IMR-90 (cell line): ENCODE data around the gene CSTB. TPM values are rescaled to one million over a fixed set of nuclear protein-coding genes. Genes with fewer than 3 reads are reported as not detected.

ENCODE experiments used
- ATAC-seq: fragments of 200-7000 bp; cut with Tn5 transposase; 2 replicates; pipeline ENCODE4 v1.9.1; 2020; ENCODE audit warnings: low read depth, mild to moderate bottlenecking, moderate library complexity
- BruUV-seq: library from RNA; stranded (reverse); fragments of 400-500 nt; replicated peaks from 2 replicates; lab custom pipeline; 2021; lab: Mats Ljungman, UMichigan
- CTCF ChIA-PET: fragments of 300-600 bp; formaldehyde crosslinking; extraction: SDS; loops from one replicate; lab custom pipeline; 2021; ENCODE audit warnings: antibody characterized with exemption; lab: Yijun Ruan, JAX
- POLR2A ChIA-PET: fragments of 300-600 bp; sonication (Branson Sonifier 250); formaldehyde crosslinking; loops from one replicate; lab custom pipeline; 2022; ENCODE audit warnings: antibody characterized with exemption; ENCODE audit not compliant: unreplicated experiment; lab: Charles Lee
- DNase-seq: peaks from one replicate; pipeline ENCODE4 v3.0.0; 2013
- H2AFZ ChIP-seq: replicated peaks from 2 replicates; pipeline ENCODE3; 2013; ENCODE audit warnings: low read length, mild to moderate bottlenecking; ENCODE audit not compliant: poor library complexity
- H2AK5ac ChIP-seq: 2 replicates; pipeline ENCODE4 v1.6.1; 2013; ENCODE audit warnings: low read depth, low read length, inconsistent platforms
- H2AK9ac ChIP-seq: replicated peaks from 2 replicates; pipeline ENCODE3; 2013; ENCODE audit warnings: mild to moderate bottlenecking, low read depth, low read length, moderate library complexity; ENCODE audit not compliant: poor library complexity
- H2BK120ac ChIP-seq: 2 replicates; pipeline ENCODE4 v1.6.1; 2013; ENCODE audit warnings: low read depth, low read length, inconsistent platforms
- H2BK15ac ChIP-seq: 3 replicates; pipeline ENCODE4 v1.6.1; 2013; ENCODE audit warnings: low read depth, low read length, inconsistent platforms
- H2BK20ac ChIP-seq: 2 replicates; pipeline ENCODE4 v1.6.1; 2013; ENCODE audit warnings: low read depth, mild to moderate bottlenecking, inconsistent platforms, low read length, moderate library complexity
- H2BK5ac ChIP-seq: 2 replicates; pipeline ENCODE4 v1.6.1; 2013; ENCODE audit warnings: mild to moderate bottlenecking, low read depth, low read length, inconsistent platforms; ENCODE audit not compliant: poor library complexity, severe bottlenecking
- H3K14ac ChIP-seq: replicated peaks from 2 replicates; pipeline ENCODE4 v1.6.1; 2013; ENCODE audit warnings: low read depth, low read length, inconsistent platforms
- H3K18ac ChIP-seq: 2 replicates; pipeline ENCODE4 v1.6.1; 2013; ENCODE audit warnings: low read depth, low read length, control low read depth
- H3K23ac ChIP-seq: 2 replicates; pipeline ENCODE4 v1.6.1; 2013; ENCODE audit warnings: low read depth, low read length, inconsistent platforms
- H3K27ac ChIP-seq: 2 replicates; pipeline ENCODE4 v1.5.1; 2013; ENCODE audit warnings: mild to moderate bottlenecking, control low read depth, low read length; ENCODE audit not compliant: insufficient read depth
- H3K27me3 ChIP-seq: 2 replicates; pipeline ENCODE4 v1.6.1; 2013; ENCODE audit warnings: low read length; ENCODE audit not compliant: control insufficient read depth, insufficient read depth
- H3K36me3 ChIP-seq: 2 replicates; pipeline ENCODE4 v1.6.1; 2013; ENCODE audit warnings: low read length, mixed read lengths; ENCODE audit not compliant: control insufficient read depth, insufficient read depth
- H3K4ac ChIP-seq: 2 replicates; pipeline ENCODE4 v1.6.1; 2013; ENCODE audit warnings: low read depth, low read length, inconsistent platforms
- H3K4me1 ChIP-seq: 2 replicates; pipeline ENCODE4 v1.6.1; 2013; ENCODE audit warnings: low read length, mixed read lengths; ENCODE audit not compliant: control insufficient read depth, insufficient read depth
- H3K4me2 ChIP-seq: 2 replicates; pipeline ENCODE4 v1.6.1; 2013; ENCODE audit warnings: low read depth, mild to moderate bottlenecking, control low read depth, low read length, moderate library complexity
- H3K4me3 ChIP-seq: 2 replicates; pipeline ENCODE4 v1.5.1; 2013; ENCODE audit warnings: low read depth, mild to moderate bottlenecking, control low read depth, low read length, moderate library complexity; ENCODE audit not compliant: insufficient read depth
- H3K56ac ChIP-seq: 2 replicates; pipeline ENCODE4 v1.6.1; 2013; ENCODE audit warnings: low read length, inconsistent platforms; ENCODE audit not compliant: insufficient read depth; ENCODE audit errors: extremely low read depth
- H3K79me1 ChIP-seq, 2 experiments: 2 replicates each; pipeline ENCODE4 v1.6.1; 2013; ENCODE audit warnings: low read length in 2 of 2, inconsistent platforms in 1 of 2, low read depth in 1 of 2
- H3K9ac ChIP-seq: 2 replicates; pipeline ENCODE4 v1.6.1; 2013; ENCODE audit warnings: low read depth, low read length, control low read depth
- H3K9me1 ChIP-seq: 2 replicates; pipeline ENCODE4 v1.6.1; 2013; ENCODE audit warnings: low read length, inconsistent platforms; ENCODE audit not compliant: insufficient read depth
- H3K9me3 ChIP-seq: 2 replicates; pipeline ENCODE4 v1.6.1; 2013; ENCODE audit warnings: low read length; ENCODE audit not compliant: control insufficient read depth, insufficient read depth
- H4K20me1 ChIP-seq: 2 replicates; pipeline ENCODE4 v1.6.1; 2013; ENCODE audit warnings: low read length, inconsistent platforms; ENCODE audit not compliant: insufficient read depth
- H4K5ac ChIP-seq: 2 replicates; pipeline ENCODE4 v1.6.1; 2013; ENCODE audit warnings: mild to moderate bottlenecking, low read depth, low read length, control low read depth
- H4K8ac ChIP-seq, 2 experiments: 2 replicates each; pipeline ENCODE4 v1.6.1; 2013; ENCODE audit warnings: low read depth in 2 of 2, low read length in 2 of 2, control low read depth in 1 of 2, inconsistent platforms in 1 of 2
- H4K91ac ChIP-seq: 2 replicates; pipeline ENCODE4 v1.6.1; 2013; ENCODE audit warnings: low read depth, low read length, inconsistent platforms; ENCODE audit not compliant: insufficient read depth
- BHLHE40 ChIP-seq: fragments of 150-350 bp; IDR thresholded peaks from 2 replicates; pipeline ENCODE4 v1.6.1; 2016; ENCODE audit warnings: mild to moderate bottlenecking, low read depth, low read length
- CEBPB ChIP-seq: IDR thresholded peaks from 2 replicates; pipeline ENCODE4 v1.6.1; 2012; ENCODE audit warnings: low read depth, low read length, improper control_type of control experiment
- CHD1 ChIP-seq: IDR thresholded peaks from 2 replicates; pipeline ENCODE4 v1.6.1; 2012; ENCODE audit warnings: low read depth, low read length, improper control_type of control experiment
- CTCF ChIP-seq: conservative IDR thresholded peaks from 2 replicates; pipeline ENCODE4 v1.5.1; 2012; ENCODE audit warnings: mild to moderate bottlenecking, low read depth, low read length, improper control_type of control experiment
- ELK1 ChIP-seq: fragments of 150-350 bp; IDR thresholded peaks from 2 replicates; pipeline ENCODE4 v1.6.1; 2016; ENCODE audit warnings: low read depth, mild to moderate bottlenecking, low read length, moderate library complexity, borderline replicate concordance
- FOS ChIP-seq: fragments of 150-350 bp; IDR thresholded peaks from 2 replicates; pipeline ENCODE4 v1.6.1; 2016; ENCODE audit warnings: low read depth, low read length
- MAFK ChIP-seq: IDR thresholded peaks from 2 replicates; pipeline ENCODE4 v1.6.1; 2012; ENCODE audit warnings: low read depth, low read length, improper control_type of control experiment
- MAZ ChIP-seq: IDR thresholded peaks from 2 replicates; pipeline ENCODE4 v1.6.1; 2012; ENCODE audit warnings: low read depth, mild to moderate bottlenecking, low read length, improper control_type of control experiment, moderate library complexity, borderline replicate concordance
- MXI1 ChIP-seq: IDR thresholded peaks from 2 replicates; pipeline ENCODE4 v1.6.1; 2012; ENCODE audit warnings: low read depth, mild to moderate bottlenecking, low read length, moderate library complexity, borderline replicate concordance
- NFE2L2 ChIP-seq: fragments of 150-350 bp; IDR thresholded peaks from 2 replicates; pipeline ENCODE4 v1.6.1; 2016; ENCODE audit warnings: low read depth, mild to moderate bottlenecking, low read length
- POLR2A ChIP-seq: IDR thresholded peaks from 2 replicates; pipeline ENCODE4 v1.6.1; 2012; ENCODE audit warnings: mild to moderate bottlenecking, low read depth, low read length
- RAD21 ChIP-seq: IDR thresholded peaks from 2 replicates; pipeline ENCODE4 v1.6.1; 2012; ENCODE audit warnings: low read length, improper control_type of control experiment
- RCOR1 ChIP-seq: IDR thresholded peaks from 2 replicates; pipeline ENCODE4 v1.6.1; 2012; ENCODE audit warnings: mild to moderate bottlenecking, low read length, improper control_type of control experiment; ENCODE audit not compliant: insufficient replicate concordance
- SMC3 ChIP-seq: fragments of 150-350 bp; IDR thresholded peaks from 2 replicates; pipeline ENCODE4 v1.6.1; 2016; ENCODE audit warnings: low read depth, mild to moderate bottlenecking, antibody characterized with exemption, low read length, moderate library complexity
- USF2 ChIP-seq: fragments of 150-350 bp; IDR thresholded peaks from 2 replicates; pipeline ENCODE4 v1.6.1; 2017; ENCODE audit warnings: mild to moderate bottlenecking, antibody characterized with exemption, low read length, low read depth
- WGBS, 2 experiments: methylation state at CpG; one replicate each; pipeline versions ENCODE4 v1.1.5 to v1.1.7; 2013; ENCODE audit warnings: missing lambda C conversion rate in 2 of 2; ENCODE audit not compliant: insufficient read length in 1 of 2; ENCODE audit errors: extremely low coverage in 2 of 2; 5-methylcytosine and 5-hydroxymethylcytosine counted together
- dilution Hi-C: fragments of 300-500 bp; cut with HindIII; formaldehyde crosslinking; loops from one replicate; pipeline ENCODE4 v1.14.3; 2018; ENCODE audit warnings: low sequenced_read_pairs; ENCODE audit not compliant: unreplicated experiment
- in situ Hi-C: fragments of 300-500 bp; cut with MboI; formaldehyde crosslinking; loops from 3 replicates; pipeline ENCODE4 v1.14.3; 2019; ENCODE audit warnings: low sequenced_read_pairs, inconsistent platforms, mixed read lengths
- intact Hi-C: fragments of 100-400 bp; cut with micrococcal nuclease; formaldehyde crosslinking; loops from 2 replicates; pipeline ENCODE4 v1.10.0; 2022
- polyA plus RNA-seq, 3 experiments: library from polyadenylated mRNA; depleted of rRNA; stranded (reverse); fragments of >200 nt; gene quantifications; 2 replicates each; pipeline ENCODE4 v1.2.3, GENCODE V29; 2012; ENCODE audit warnings: low replicate concordance in 1 of 3
- total RNA-seq: library from RNA; depleted of rRNA; stranded (reverse); fragments of >200 nt; gene quantifications from 2 replicates; pipeline ENCODE4 v1.2.3, GENCODE V29; 2012

CSTB gene
- total and polyA plus RNA-seq, 2 of the 4 experiments (the other 2 are of a cell fraction), result 6.1 to 71.7 TPM

GRCh38 chr21:43771199-43771675 lies 4.9 kb downstream of the CSTB start:
- Histone ChIP-seq H3K18ac (no peak overlapping the region), H3K9me1 (peaks cover 14% of the 10 kb centered on the region), H2BK15ac (no peak overlapping the region), H4K5ac (no peak overlapping the region), H3K4me3 (no peak overlapping the region), H4K91ac (no peak overlapping the region), H3K36me3 (peaks cover 16% of the 10 kb centered on the region), H3K27ac (no peak overlapping the region), H2BK5ac (no peak overlapping the region), H3K4ac (no peak overlapping the region), H3K56ac (no peak overlapping the region), H3K27me3 (no peaks in the 10 kb centered on the region), H2BK120ac (no peak overlapping the region), H3K4me1 (peaks cover 15% of the 10 kb centered on the region), H2AFZ (no peak overlapping the region), H3K14ac (no peak overlapping the region), H2AK9ac (peak overlapping the region; percentile 47), H4K8ac (no peak overlapping the region), H2BK20ac (no peak overlapping the region), H3K23ac (no peak overlapping the region), H2AK5ac (no peak overlapping the region), H3K4me2 (no peak overlapping the region), H3K79me1 (peaks cover 0 to 27% of the 10 kb centered on the region in 2 experiments; a peak in 3 of 4 replicates), H3K9me3 (no peaks in the 10 kb centered on the region), H3K9ac (no peak overlapping the region), H4K20me1 (peaks cover 15% of the 10 kb centered on the region; the same call in 1 of the 2 replicates)
- dilution Hi-C loops, result no loop called here
- intact Hi-C loops, result no loop called here
- DNase-seq, result no peak
- no TSS peak for BruUV-seq
- ATAC-seq, result no peak
- 78% methylated on average over 9 of the region's 13 CpGs; no CpG with 5 or more reads in 1 of the 2 experiments for WGBS, 2 experiments
- in situ Hi-C loops, result no loop called here
- CTCF ChIA-PET, result interaction anchor here (0.6 kb wide), 1 partner anchor 102 kb away, joined by 5 read pairs; no protein-coding TSS in a partner anchor
- POLR2A ChIA-PET, result no interaction called here
- TF ChIP-seq POLR2A, result no peak
- TF ChIP-seq SMC3, result no peak
- no peak for TF ChIP-seq MAZ
- no peak for TF ChIP-seq RCOR1
- TF ChIP-seq USF2, result no peak
- no peak for TF ChIP-seq FOS
- no peak; the same call in 1 of the 2 replicates for TF ChIP-seq CEBPB
- no peak for TF ChIP-seq MAFK
- TF ChIP-seq MXI1, result no peak
- no peak for TF ChIP-seq NFE2L2
- TF ChIP-seq BHLHE40, result no peak
- TF ChIP-seq RAD21, result no peak
- TF ChIP-seq CHD1, result no peak
- TF ChIP-seq ELK1, result no peak
- TF ChIP-seq CTCF, result no peak
